HepG2 (cell line): Measurements from ENCODE around the gene TBL2. TPM values are rescaled to one million over a fixed set of nuclear protein-coding genes. Genes with fewer than 3 reads are reported as not detected.

Experiments used
- ARID5B ChIP-seq: IDR thresholded peaks from 2 replicates; pipeline ENCODE4 v1.4.0; 2020; ENCODE audit warnings: mild to moderate bottlenecking, missing genetic modification reagents
- BCLAF1 ChIP-seq: fragments of 450-650 bp; IDR thresholded peaks from 2 replicates; pipeline ENCODE4 v1.6.1; 2017; ENCODE audit warnings: mild to moderate bottlenecking
- CBX2 ChIP-seq, 2 experiments: fragments of 200-600 bp in 1 of 2; sonication (generic); formaldehyde crosslinking in 1 of 2; IDR thresholded peaks; 2 replicates each; pipeline versions ENCODE4 v1.7.0 to v1.8.1; 2018 to 2022; ENCODE audit warnings: low read depth in 2 of 2, low read length in 1 of 2, mild to moderate bottlenecking in 1 of 2, missing genetic modification reagents in 1 of 2
- HCFC1 ChIP-seq: fragments of 150-350 bp; IDR thresholded peaks from 2 replicates; pipeline ENCODE4 v1.6.1; 2014; ENCODE audit warnings: low read depth, low read length
- HHEX ChIP-seq: IDR thresholded peaks from 2 replicates; pipeline ENCODE4 v1.6.1; 2016; ENCODE audit warnings: control low read depth
- JARID2 ChIP-seq: sonication (generic); formaldehyde crosslinking; IDR thresholded peaks from 2 replicates; pipeline ENCODE4 v1.8.1; 2023; ENCODE audit warnings: missing genetic modification reagents, inconsistent platforms; ENCODE audit not compliant: insufficient replicate concordance
- NR2F2 ChIP-seq: IDR thresholded peaks from 2 replicates; pipeline ENCODE4 v1.6.1; 2012; ENCODE audit warnings: low read depth, inconsistent platforms, borderline replicate concordance
- SKI ChIP-seq: fragments of 450-650 bp; IDR thresholded peaks from one replicate; pipeline ENCODE4 v1.6.1; 2018; ENCODE audit warnings: mild to moderate bottlenecking; ENCODE audit not compliant: partially characterized antibody
- SP2 ChIP-seq: sonication (generic); formaldehyde crosslinking; IDR thresholded peaks from 2 replicates; pipeline ENCODE4 v1.5.1; 2020; ENCODE audit warnings: mild to moderate bottlenecking, missing genetic modification reagents
- TEAD2 ChIP-seq: sonication (generic); formaldehyde crosslinking; IDR thresholded peaks from 2 replicates; pipeline ENCODE4 v1.9.0; 2021; ENCODE audit warnings: missing genetic modification reagents
- YY1 ChIP-seq: IDR thresholded peaks from 2 replicates; pipeline ENCODE4 v1.6.1; 2011; ENCODE audit warnings: low read length, low read depth, moderate library complexity, mild to moderate bottlenecking; ENCODE audit not compliant: insufficient read depth, insufficient replicate concordance
- ZBTB14 ChIP-seq: sonication (generic); formaldehyde crosslinking; IDR thresholded peaks from 2 replicates; pipeline ENCODE4 v1.4.0; 2020; ENCODE audit warnings: missing genetic modification reagents
- ZBTB7B ChIP-seq: sonication (generic); formaldehyde crosslinking; IDR thresholded peaks from 2 replicates; pipeline ENCODE4 v1.4.0; 2020; ENCODE audit warnings: missing genetic modification reagents
- ZFP82 ChIP-seq: sonication (generic); formaldehyde crosslinking; IDR thresholded peaks from 2 replicates; pipeline ENCODE4 v1.5.1; 2020; ENCODE audit warnings: mild to moderate bottlenecking, missing genetic modification reagents, borderline replicate concordance
- ZKSCAN1 ChIP-seq: fragments of 150-350 bp; IDR thresholded peaks from 2 replicates; pipeline ENCODE4 v1.6.1; 2014; ENCODE audit warnings: low read length
- ZNF460 ChIP-seq: sonication (generic); formaldehyde crosslinking; IDR thresholded peaks from 2 replicates; pipeline ENCODE4 v1.5.1; 2020; ENCODE audit warnings: missing genetic modification reagents, mild to moderate bottlenecking, borderline replicate concordance
- ZNF639 ChIP-seq: conservative IDR thresholded peaks from 2 replicates; pipeline ENCODE4 v1.6.1; 2018; ENCODE audit warnings: missing genetic modification reagents
- ZNF703 ChIP-seq: sonication (generic); formaldehyde crosslinking; IDR thresholded peaks from 2 replicates; pipeline ENCODE4 v1.5.1; 2020; ENCODE audit warnings: missing genetic modification reagents, mild to moderate bottlenecking, moderate library complexity, borderline replicate concordance
- ZNF777 ChIP-seq: sonication (generic); formaldehyde crosslinking; IDR thresholded peaks from 2 replicates; pipeline ENCODE4 v1.4.0; 2020; ENCODE audit warnings: missing genetic modification reagents
- ZNF883 ChIP-seq: sonication (generic); formaldehyde crosslinking; IDR thresholded peaks from 2 replicates; pipeline ENCODE4 v1.5.1; 2020; ENCODE audit warnings: mild to moderate bottlenecking, missing genetic modification reagents; ENCODE audit errors: not compliant biosample characterization
- polyA plus RNA-seq, 8 experiments: library from polyadenylated mRNA; depleted of rRNA in 3 of 8; stranded (reverse) in 7 of 8; unstranded in 1 of 8; fragments of >200 nt; fragmentation: Illumina TruSeq in 4 of 8; extraction: Trizol in 4 of 8; gene quantifications; 2 replicates each; pipeline versions ENCODE4 v1.2.1 to v1.2.3, GENCODE V29; 2011 to 2016; ENCODE audit warnings: low read depth in 4 of 8, missing spikeins in 1 of 8, mixed read lengths in 1 of 8; ENCODE audit not compliant: insufficient read depth in 1 of 8
- total RNA-seq, 5 experiments: library from RNA; depleted of rRNA; stranded (reverse); fragments of >200 nt; fragmentation: Illumina TruSeq; extraction: Trizol; gene quantifications; 2 replicates each; pipeline ENCODE4 v1.2.3, GENCODE V29; 2016; ENCODE audit warnings: low read depth in 1 of 5

TBL2 gene
- total and polyA plus RNA-seq, 2 of the 13 experiments (the other 11 are each of a cell fraction or from before 2014, with no cell fraction given) = 43.4 to 47.2 TPM

GRCh38 chr7:73522105-73522872, 56.1 kb downstream of the TBL2 start, which contains the start of gene BAZ1B (continued):
- TF ChIP-seq JARID2 (CRISPR knock-in tag) (no peak), ZNF777 (CRISPR knock-in tag) (peak; percentile 99), HCFC1 (no peak), ZBTB14 (CRISPR knock-in tag) (peak; percentile 62), CBX2 (IDR thresholded peaks at IDR 0.05; ENCODE audit: low read depth, low read length) (no peak), CBX2 (CRISPR knock-in tag; IDR thresholded peaks at IDR 0.05; ENCODE audit: low read depth) (no peak), TEAD2 (CRISPR knock-in tag) (0 out of 2 replicates have a peak, but pooled peaks have one; percentile 19), ZNF883 (CRISPR knock-in tag) (no peak), SP2 (CRISPR knock-in tag) (peak; percentile 99), ZNF703 (CRISPR knock-in tag) (no peak; the same call in 1 of the 2 replicates), YY1 (peak; percentile 84), SKI (peak; percentile 72), ARID5B (peak; percentile 50; the same call in 1 of the 2 replicates), HHEX (CRISPR knock-in tag) (no peak), BCLAF1 (no peak), ZNF460 (CRISPR knock-in tag) (no peak; the same call in 1 of the 2 replicates), ZFP82 (CRISPR knock-in tag) (peak; percentile 68; the same call in 1 of the 2 replicates), ZNF639 (CRISPR knock-in tag) (peak; percentile 82), ZKSCAN1 (no peak), ZBTB7B (0 out of 2 replicates have a peak, but pooled peaks have one; percentile 21), NR2F2 (peak; percentile 85)
